Esophagus squamous epithelium (tissue), 4 donors: Measurements from ENCODE around the gene FTH1.

ENCODE experiments used
- CTCF ChIP-seq, 6 experiments: fragments of 450-650 bp in 4 of 6; fragments of 200-600 bp in 2 of 6; sonication (generic) in 2 of 6; IDR thresholded peaks; one replicate each; pipeline ENCODE4 v1.5.1; 2016 to 2019; ENCODE audit warnings: antibody characterized with exemption in 6 of 6, mild to moderate bottlenecking in 4 of 6, moderate library complexity in 4 of 6
- POLR2A ChIP-seq, 4 donors: fragments of 450-650 bp; IDR thresholded peaks; one replicate each; pipeline ENCODE4 v1.6.1; 2017; ENCODE audit warnings: antibody characterized with exemption in 4 of 4, mild to moderate bottlenecking in 4 of 4, moderate library complexity in 3 of 4

- TF ChIP-seq CTCF (IDR thresholded peaks at IDR 0.05) (no peak), POLR2A (IDR thresholded peaks at IDR 0.05) (no peak)
Measured at GRCh38 chr11:62001450-62002191, 34.2 kb upstream of the FTH1 start.
